ENCODE results near the gene LRP8.

Gene LRP8

DNA sequence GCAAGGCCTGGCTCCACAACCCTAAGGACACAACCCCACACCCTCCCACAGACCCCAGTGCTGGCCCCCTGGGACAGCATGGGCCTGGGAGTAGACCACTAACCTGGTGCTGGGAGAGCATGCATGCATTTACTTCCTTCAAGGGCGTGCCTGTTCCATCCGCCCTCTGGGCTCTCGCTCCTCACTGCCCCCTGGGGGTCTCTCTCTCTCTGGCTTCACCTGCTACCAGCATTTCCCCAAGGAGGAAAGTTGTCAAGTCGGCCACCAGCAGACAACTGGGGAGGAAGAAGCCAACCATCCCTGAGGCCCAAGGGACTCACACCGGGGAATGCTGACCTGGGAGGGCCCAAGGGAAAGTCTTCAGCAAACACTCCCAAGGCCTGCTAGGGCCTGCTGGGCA, 6.5 kb downstream of the LRP8 start:
- DNase-seq = no peak

DNA sequence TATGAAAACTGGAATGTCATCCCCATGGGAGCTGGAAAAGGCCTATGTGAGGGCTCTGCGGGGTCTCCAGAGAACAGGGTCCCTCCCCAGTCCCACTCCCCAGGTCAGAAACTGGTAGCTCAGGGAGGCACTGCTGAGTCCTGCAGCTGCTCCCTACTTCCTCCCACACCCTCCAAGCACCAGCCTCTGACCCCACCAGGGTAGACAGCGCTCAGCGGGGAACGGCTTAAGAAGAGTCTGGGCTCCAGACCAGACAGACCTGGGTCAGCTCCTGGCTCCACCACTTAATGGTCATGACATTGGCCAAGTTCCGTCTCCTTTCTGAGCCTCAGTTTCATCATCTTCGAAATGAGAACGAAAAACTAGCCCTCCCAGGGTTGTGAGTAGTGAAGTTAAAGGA, 7.2 kb downstream of the LRP8 start:
- no peak for DNase-seq

DNA sequence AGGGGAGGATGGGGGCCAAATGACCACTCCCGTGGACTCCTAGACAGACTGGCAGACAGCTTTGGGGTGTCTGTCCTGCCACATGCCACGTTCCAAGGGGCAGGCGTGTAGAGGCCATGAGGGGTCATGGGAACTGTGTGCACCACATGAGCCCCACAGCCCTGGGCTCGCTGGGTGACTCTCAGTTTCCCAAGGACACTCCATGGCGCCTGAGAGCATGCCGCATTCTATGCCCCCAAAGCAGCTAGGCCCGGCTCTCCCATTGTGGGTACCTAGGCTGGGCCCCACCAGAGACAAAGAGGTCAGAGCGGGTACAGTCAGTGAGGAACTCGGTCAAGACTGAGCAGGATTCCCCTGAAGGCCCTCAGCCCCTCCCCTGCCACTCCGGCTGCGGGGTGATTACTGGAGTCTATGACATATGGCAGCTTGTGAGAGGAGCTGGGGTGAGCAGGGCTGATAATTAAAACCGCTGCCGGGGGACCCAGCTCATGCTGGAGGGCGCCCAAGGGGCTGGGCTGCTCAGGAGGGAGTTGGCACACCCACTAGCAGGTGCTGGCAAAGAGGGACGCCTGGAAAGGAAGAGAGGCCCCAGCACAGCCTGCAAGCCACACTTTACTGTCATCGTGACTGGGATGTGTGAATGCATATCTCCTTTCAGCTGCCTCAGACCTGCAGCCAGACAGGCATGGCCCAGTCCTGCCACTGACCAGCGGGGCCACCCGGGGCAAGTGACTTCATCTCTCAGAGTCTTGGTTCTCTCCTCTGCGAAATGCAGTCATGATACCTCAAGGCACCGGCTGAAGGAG, 8.4 kb downstream of the LRP8 start:
- DNase-seq = no peak

DNA sequence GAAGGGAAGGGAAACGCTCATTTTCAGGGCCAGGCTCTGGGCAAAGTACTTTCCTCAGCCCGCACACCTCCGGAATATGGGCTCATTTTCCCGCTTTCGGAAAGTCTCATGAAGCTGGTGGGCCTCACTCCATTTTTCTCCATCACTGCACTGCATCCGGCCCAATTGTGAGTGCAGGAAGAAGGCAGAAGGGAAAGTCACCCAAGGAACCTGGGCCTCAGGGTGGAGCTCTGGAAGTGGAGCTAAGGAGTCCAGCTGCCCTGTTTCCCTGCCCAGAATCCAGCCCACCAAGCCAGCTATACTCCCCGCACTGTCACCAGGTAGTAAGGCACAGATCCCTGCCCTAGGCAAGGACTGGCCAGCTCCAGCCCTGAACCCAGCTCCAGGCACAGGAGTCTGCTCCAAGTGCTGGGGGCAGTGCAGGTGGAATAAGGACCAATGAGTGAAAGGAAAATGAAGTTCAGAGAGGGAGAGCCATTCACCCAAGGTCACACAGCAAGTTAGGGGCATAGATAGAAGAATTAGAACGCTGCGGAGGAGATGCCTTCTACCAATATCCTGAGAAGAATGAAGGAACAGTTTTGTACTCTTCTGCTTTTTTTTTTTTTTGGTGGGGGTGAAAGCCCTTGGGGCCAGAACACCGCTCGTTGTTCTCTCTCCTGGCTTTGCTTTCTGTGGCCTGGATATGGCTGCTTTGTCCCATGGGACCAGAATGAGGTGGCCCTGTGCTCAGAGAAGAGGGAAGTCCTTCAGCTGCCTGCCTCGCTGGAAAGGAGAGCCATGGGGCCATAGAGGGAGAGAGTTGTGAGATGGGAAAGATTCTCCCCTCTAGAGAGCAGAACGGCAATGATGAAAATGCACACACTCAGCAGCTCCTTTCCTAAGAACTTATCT, 10.0 kb downstream of the LRP8 start:
- DNase-seq = no peak

DNA sequence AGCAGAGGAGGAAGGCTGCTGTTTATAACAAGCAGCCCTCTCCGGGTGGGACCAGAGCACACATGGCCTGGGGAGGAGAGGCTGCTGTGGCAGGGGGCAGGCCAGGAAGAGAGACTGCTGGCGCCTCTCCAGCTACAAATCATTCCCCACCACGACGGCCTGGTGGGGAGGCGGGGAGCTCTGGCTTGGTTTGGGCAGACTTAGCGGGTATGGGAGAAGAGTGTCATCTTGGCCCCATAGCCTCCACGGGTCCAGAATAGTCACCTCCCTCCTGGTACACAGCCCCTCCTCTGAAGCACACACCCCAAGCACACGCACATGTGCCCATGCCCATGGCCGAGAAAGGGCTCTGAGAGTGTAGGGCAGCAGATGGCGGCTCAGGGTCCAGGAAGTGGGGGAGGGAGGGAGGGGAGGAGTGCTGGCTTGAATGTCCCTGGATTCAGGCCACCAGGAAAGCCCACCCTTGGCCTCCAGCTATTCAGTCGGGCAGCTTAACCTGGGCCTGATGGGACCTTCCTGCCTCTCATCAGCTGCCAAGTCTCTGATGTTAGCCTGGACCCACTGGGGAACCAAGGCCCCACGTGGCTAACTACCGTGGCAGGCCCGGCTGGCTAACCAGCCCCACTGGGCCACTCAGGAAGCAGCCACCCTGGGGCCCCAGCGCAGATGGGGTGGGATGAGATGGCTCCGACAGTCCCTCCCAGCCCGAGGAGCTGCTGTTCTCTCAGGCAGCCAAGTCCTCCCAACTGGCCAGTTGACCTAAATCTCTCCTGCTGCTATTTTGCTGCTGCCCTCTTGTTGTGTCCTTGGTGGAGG, 10.9 kb downstream of the LRP8 start:
- no peak for DNase-seq

DNA sequence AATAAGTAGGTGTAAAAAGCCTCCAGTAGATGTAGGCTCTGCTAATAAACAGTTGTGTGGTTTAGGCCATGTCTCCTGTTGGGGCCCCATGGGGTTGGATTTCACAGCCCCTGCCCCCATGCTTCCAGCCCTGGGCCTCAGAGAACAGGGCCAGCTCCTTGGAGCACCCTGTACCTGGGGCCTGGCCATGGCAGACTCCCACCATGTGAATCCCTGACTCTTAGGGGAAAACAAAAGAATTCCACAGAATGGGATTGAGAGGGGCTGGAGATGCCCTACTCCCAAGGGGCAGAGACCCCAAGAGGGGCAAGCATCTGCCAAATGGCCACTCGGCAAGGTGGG, 11.5 kb downstream of the LRP8 start:
- DNase-seq = no peak

DNA sequence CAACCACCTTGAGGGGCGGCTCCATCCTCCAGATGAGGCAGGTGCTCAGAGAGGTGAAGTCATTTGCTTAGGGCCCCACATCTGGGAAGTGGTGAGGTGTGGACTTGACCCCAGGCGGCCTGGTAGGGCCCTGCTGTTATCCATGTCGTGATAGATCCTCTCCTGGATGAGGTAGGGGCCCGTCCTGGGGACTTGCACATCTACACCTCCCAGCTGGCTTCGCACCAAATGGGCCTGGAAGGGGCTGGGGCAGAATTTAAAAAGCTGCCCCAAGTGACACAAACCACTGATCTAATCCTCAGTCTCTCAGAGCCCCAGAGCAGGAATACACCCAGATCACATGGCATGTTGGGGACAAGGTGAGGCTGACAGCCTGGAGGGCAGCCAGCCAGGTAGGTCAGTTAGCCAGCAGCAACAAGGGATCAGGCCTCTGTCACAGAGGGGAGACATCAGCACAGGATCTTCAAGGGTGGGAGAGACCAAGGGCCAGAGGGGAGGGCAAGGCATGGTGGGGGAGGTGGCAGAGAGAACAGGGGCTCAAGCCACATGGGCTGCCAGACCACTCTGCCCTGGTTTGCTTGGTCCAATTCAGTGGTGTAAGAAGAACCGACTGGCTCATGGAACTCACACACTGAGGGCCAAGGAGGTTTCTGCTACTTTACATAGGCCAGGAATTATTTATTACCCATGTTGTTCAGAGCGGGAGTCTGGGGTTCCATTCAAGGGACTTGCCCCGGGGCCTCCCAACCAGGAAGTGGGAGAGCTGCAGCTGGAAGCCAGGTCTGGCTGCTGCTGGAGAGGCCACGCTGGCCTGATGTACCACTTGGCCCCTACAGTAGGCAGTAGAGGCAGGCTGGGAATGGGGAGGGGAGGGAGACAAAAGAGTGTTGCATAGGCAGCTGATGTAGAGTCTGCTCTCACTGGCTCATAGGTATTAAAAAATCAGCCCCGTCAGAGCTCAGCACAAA, 12.1 kb downstream of the LRP8 start:
- no peak for DNase-seq

DNA sequence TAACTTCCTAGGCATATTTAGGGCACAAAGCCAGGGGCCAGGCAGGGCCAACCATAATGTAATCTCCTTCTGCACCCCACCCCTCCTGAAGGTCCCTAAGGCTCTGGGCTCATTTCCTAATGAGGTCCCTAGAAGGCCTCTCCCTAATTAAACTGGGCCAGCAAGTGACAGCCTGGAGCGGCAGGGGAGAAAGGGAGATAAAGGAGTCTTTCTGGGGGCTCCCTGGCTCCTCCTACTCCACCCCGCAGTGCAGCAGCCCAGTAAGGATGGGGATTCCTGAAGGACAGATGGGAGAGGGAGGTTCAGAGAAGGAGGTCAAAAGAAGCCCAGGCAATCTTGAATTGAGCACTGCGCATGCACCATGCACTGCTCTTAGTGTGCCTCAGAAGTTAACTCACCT, 12.8 kb downstream of the LRP8 start:
- no peak for DNase-seq

DNA sequence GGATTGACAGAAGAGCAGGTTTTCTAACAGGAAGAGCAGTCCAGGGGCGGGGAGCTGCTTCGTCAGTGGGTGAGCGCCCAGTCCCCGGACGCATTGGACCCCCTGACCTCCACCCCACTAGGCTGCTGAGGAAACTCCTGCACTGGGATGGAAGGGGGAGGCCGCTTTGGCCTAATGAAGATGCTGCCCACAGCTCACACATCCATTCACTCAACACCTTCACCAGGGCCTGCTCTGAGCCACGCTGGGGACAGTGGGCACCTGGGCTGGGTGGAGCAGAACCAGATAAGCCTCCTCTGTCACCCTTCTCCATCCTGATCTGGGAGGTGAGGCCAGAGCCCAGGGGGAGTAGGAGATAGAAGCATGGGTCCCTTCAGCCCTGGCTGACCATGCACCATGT, 13.3 kb downstream of the LRP8 start:
- DNase-seq = no peak

DNA sequence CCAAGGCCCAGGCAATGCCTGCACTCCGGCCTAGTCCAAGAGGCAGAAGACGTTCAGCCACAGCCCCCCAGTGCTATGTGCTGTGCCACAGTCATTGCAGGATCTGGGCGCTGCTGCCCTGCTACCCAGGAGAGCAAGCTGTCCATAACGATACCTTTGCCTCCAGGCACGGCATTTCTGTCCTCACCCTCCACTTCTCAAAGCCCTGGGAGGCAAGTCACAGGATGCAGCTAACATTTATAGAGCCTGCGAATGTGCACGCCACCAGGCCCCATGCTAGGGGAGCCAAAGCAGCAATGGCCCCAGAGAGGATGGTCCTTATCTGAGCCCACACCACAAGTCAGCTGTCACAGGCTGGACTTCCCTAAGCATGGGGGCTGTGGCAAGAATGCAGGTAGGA, 13.8 kb downstream of the LRP8 start:
- DNase-seq = no peak

DNA sequence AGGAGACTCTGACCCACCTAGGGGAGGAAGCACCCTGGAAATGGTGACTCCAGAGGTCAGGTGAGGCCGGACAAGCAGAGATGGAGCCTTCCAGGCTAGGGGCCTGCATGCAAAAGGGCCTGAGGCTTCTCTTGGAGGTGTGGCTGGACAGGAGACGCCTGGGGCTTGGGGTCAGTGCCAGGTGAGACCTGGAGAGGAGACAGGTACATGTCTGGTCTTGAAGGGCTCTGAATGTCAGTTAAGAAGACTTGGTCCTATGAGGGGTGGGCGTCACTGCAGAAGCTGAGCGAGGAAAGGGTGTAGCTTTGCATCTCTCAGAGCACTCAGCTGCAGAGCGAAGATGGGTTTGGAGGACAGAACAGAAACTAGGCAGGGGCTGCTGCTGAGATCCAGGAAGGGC, 14.3 kb downstream of the LRP8 start:
- DNase-seq = no peak

DNA sequence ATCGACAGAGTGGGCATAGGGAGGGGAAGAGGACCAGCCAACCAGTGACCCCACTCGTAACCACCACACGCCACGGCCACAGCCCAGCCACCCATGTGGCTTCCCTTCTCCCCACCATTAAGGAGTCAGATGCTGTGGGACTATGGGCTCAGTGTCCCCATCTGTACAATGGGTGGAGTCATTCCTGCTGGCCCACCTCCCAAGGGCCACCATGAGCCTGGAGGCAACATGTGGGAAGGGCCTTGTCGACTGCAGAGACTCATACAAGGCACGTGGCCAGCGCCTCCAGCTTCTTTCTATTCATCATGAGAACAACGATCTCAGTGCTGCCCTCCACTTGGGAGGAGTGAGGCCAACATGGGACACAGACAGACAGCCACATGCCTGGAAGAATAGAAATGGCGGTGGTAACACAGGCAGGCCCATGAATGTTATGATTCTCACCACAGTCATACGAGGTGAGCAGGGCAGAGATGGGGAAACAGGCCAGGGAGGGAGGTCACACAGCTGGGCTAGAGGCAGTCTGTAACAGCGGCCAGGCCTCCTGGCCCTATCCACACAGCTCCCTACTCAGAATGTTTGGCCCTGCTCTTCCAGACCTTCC, 16.1 kb downstream of the LRP8 start:
- DNase-seq = no peak

DNA sequence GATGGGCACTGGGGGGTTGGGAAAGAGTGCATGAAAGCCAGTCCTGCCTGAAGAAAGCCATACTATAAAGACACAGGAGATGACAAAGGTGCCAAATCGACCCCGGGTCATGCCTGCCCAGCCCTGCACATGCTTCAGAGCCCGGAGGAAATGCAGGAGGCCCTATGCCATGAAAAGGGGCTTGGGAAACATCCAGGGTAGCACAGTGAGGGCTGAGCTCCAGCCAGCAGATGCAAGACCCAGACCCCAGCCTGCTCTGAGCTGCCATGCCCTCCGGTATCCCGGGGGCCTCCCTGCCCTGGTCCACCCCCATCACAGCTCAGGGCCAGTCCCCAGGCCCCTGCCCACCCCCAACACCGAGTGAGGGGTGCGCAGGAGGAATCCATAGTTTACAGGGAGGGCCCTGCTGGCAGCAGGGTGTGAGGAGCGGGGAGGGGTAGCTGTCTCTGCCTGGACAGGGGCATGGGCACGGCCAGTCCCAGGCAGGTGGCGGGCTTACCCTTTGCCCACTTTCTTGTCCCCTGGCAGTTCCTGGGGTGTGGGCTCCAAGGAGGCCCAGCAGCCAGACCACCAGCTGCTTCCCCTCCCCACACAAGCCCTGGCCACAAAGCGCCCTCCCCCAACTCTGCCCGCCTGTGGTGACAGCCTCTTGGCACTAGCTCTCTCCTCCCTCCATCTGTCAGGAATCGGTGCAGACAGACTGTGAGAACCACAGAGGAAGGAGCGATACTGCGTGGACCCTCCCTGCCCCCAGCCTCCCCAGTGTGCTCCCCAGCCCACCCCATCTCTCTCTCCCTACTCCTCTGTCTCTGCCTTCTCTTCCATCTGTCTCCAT, 16.8 kb downstream of the LRP8 start:
- no peak for DNase-seq

DNA sequence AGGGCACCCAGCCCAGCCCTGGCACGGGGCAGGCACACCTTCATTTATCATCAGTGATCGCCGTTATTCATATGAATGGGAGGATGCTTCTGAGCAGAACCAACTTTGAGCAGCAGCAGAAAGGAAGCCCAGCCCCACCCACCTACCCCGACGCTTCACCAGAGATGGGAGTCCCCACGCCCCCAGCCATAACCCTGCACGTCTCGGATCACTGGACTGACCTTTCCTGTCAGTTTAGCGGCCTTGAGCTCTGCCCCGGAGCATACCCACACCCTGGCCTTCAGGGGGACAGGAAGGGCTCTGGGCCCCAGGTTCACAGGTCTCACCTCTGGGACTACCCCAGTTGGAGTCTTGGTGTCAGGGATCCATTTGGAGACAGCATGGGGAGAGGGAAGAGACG, 18.1 kb downstream of the LRP8 start:
- no peak for DNase-seq

DNA sequence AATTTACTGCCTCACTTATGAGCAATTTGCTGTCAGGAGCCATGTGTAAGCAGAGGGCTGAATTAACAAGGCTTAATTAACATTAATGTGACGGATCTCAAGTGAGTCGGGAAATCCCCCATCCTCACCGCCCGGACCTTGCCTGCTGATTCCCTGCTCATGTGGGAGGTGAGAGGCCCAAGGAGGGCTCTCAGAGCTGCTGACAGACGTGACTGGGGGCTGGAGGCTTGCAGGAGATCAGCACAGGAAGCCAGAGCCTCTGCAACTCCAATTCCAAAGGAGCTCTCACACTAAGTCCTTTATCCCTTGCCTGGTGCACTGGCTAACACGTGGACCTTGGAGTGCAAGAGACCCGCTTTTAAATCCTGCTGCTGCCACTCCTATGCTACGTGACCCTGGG, 19.4 kb downstream of the LRP8 start:
- DNase-seq = no peak

DNA sequence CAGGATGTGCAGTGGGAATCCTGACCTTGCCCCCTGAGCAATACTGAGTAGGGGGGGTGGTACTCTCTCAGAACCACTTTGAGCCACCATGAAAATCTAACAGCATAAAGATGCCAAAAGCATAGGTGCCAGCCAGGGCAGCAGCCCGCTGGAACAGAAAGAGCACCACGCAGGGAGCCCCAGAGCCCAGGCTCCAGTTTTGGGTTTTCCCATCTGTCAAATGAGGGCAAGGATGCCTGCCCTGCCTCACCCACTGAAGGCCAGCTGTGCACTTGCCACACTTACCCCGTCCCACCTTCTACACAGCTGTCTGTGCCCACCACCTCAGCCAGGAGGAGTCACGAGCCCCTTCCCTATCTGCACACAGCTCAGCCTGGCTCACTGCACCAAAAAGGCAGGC, 20.8 kb downstream of the LRP8 start:
- no peak for DNase-seq

DNA sequence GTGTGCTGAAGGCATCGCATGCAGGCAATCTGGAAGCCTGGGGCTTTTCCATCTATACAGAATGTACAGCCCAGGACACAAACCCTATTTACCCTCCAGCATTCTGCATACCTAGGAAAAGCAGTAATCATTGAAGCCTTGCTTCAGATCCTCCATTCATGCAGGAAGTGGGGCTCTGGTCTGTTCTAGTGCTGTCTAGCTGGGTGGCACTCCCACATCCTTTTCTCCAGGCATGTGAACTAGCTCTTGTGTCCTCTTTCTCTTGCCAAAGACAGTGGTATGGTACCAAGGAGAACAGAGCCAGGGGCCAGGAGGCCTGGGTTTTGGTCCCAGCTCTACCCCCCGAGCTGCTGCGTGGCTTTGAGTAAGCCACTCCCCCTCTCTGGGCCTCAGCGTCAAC, 21.7 kb downstream of the LRP8 start:
- peak; percentile 83 for DNase-seq

DNA sequence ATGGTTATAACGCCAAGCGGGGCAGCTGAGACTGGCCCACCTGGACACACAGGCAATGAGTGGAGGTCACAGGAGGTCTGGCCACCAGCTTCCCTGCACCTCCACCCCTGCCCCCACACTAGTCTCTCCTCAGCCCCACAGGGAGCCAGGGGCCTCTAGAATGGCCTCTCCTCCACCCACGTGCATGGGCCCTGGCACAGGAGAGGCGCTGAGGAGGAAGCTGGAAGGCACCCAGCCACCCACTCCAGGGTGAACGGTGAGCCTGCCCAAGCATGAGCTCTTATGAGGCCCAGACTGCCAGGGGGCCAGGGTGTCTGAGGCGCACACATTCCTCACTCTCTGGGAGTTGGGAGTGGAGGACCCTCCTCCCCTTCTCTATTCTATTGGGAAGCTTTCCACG, 22.2 kb downstream of the LRP8 start:
- peak; percentile 94 for DNase-seq

DNA sequence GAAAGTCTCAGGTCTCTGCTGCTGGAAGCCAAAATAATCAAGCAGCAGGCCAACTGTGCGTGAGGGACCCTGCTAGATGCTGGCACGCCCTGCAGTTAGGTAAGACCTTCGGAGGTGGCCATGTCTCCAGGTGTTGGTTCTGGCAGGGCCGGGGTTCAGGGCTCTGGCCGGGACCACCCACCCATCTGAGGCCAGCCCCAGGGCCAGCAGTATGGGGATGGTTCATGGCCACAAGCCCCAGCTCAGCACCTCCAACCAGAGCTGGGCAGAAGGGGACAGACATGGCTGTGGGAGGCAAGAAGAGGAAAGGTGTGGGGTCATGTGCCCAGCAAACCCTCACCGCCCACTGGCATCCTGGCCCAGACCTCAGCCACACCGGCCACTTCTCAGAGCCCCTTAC, 23.3 kb downstream of the LRP8 start:
- DNase-seq = no peak

DNA sequence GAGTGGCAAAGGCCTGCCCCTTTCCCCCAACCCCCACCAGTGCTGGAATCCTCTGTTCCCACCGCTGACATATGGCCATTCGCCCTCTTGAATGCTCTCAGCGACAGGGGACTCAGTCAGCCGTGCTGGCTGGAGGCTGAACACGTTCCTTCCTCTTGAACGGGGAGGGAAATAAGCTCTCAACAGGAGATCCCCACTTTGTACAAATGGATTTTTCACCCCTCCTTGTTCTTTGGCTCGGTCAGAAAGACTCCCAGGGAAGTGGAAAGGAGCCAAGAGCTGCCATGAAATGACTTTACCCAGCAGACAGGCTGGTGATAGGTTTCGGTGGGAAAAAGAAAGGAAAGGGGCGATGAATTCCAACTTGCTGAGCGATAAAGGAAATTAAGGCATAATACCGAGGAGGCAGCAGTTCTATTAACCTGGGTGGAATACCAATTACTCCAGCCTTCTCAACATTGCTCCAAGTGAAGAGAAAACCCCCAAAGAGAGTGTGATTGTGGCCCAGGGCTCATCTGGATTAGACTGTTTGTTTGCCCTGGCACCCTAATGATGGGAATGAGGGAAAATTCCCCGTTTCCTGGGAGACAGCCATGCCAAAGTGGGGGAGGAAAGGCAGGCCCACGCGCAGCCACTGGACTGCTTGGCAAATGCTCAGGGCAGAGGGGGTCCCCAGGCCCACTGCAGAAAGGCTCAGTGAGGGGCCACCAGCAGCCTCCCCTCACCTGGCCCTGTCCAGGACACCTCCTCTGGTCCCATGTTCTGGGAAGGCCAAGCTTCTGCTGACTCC, 23.9 kb downstream of the LRP8 start:
- DNase-seq = no peak
